Endothelial cell of umbilical vein (primary cell): ENCODE data around the gene SELENOH. TPM values are rescaled to one million over a fixed set of nuclear protein-coding genes. Genes with fewer than 3 reads are reported as not detected.

ENCODE experiments used
- BruUV-seq: library from RNA; stranded (reverse); fragments of 400-500 nt; replicated peaks from 2 replicates; lab custom pipeline; 2021; lab: Mats Ljungman, UMichigan
- CTCF ChIA-PET: fragments of 300-600, 350-600 bp; sonication (Branson Sonifier 250); formaldehyde crosslinking; loops from one replicate; lab custom pipeline; 2021; ENCODE audit warnings: antibody characterized with exemption, inconsistent platforms; lab: Charles Lee
- POLR2A ChIA-PET: fragments of 300-600, 350-600 bp; sonication (Branson Sonifier 250); formaldehyde crosslinking; loops from one replicate; lab custom pipeline; 2021; ENCODE audit warnings: antibody characterized with exemption, inconsistent platforms; lab: Charles Lee
- DNase-seq: peaks from one replicate; pipeline ENCODE4 v3.0.0-alpha.2; 2011; ENCODE audit warnings: low read depth, low spot score
- FAIRE-seq: peaks from 2 replicates; lab custom pipeline; 2011; peaks lifted over from hg19 to GRCh38; lab: Jason Lieb, UNC
- H2AFZ ChIP-seq: 2 replicates; pipeline ENCODE4 v1.6.0; 2012; ENCODE audit warnings: low read depth, low read length, control low read depth, inconsistent platforms
- H3K27ac ChIP-seq: 2 replicates; pipeline ENCODE4 v1.5.1; 2011; ENCODE audit warnings: low read depth, mild to moderate bottlenecking, control low read depth, low read length, moderate library complexity; ENCODE audit not compliant: insufficient read depth
- H3K27me3 ChIP-seq, 2 experiments: 2 replicates each; pipeline versions ENCODE4 v1.6.0 to v1.6.1; 2011; ENCODE audit warnings: low read length in 2 of 2, mixed read lengths in 1 of 2; ENCODE audit not compliant: control insufficient read depth in 2 of 2, insufficient read depth in 2 of 2
- H3K36me3 ChIP-seq, 2 experiments: 2 replicates in 1 of 2; 3 replicates in 1 of 2; pipeline ENCODE4 v1.5.1; 2011; ENCODE audit warnings: low read length in 2 of 2, mild to moderate bottlenecking in 1 of 2, moderate library complexity in 1 of 2; ENCODE audit not compliant: control insufficient read depth in 2 of 2, insufficient read depth in 2 of 2; ENCODE audit errors: extremely low read depth in 1 of 2
- H3K4me1 ChIP-seq: 3 replicates; pipeline ENCODE4 v1.5.1; 2011; ENCODE audit warnings: mild to moderate bottlenecking, low read length; ENCODE audit not compliant: control insufficient read depth, insufficient read depth; ENCODE audit errors: extremely low read depth
- H3K4me2 ChIP-seq: 2 replicates; pipeline ENCODE4 v1.6.1; 2011; ENCODE audit warnings: low read length, control low read depth, mixed read lengths; ENCODE audit not compliant: insufficient read depth
- H3K4me3 ChIP-seq, 3 experiments: fragments of 200-600 bp in 1 of 3; sonication (generic), shearing (Covaris generic) in 1 of 3; replicated peaks in 1 of 3; 2 replicates each; pipeline ENCODE4 v1.5.1; 2011 to 2016; ENCODE audit warnings: control low read depth in 3 of 3, low read length in 3 of 3, mild to moderate bottlenecking in 2 of 3, inconsistent platforms in 1 of 3, low read depth in 1 of 3, moderate library complexity in 1 of 3; ENCODE audit not compliant: insufficient read depth in 1 of 3
- H3K79me2 ChIP-seq: 2 replicates; pipeline ENCODE4 v1.6.0; 2012; ENCODE audit warnings: low read length, inconsistent platforms; ENCODE audit not compliant: control insufficient read depth, insufficient read depth
- H3K9ac ChIP-seq: replicated peaks from 2 replicates; pipeline ENCODE3; 2011; ENCODE audit warnings: low read length, control low read depth; ENCODE audit not compliant: insufficient read depth; ENCODE audit errors: extremely low read depth
- H3K9me1 ChIP-seq: replicated peaks from 3 replicates; pipeline ENCODE4 v1.6.0; 2011; ENCODE audit warnings: mild to moderate bottlenecking, low read length; ENCODE audit not compliant: control insufficient read depth, insufficient read depth; ENCODE audit errors: extremely low read depth
- H3K9me3 ChIP-seq: replicated peaks from 2 replicates; pipeline ENCODE4 v1.5.1; 2012; ENCODE audit warnings: low read length, inconsistent platforms; ENCODE audit not compliant: control insufficient read depth, insufficient read depth
- H4K20me1 ChIP-seq: replicated peaks from 2 replicates; pipeline ENCODE3; 2011; ENCODE audit warnings: mild to moderate bottlenecking, low read length; ENCODE audit not compliant: control insufficient read depth, insufficient read depth; ENCODE audit errors: extremely low read depth
- EZH2 ChIP-seq: IDR thresholded peaks from 2 replicates; pipeline ENCODE4 v1.6.1; 2012; ENCODE audit warnings: borderline replicate concordance, low read depth, mild to moderate bottlenecking, moderate library complexity, low read length, inconsistent platforms; ENCODE audit not compliant: severe bottlenecking
- FOS ChIP-seq: IDR thresholded peaks from 2 replicates; pipeline ENCODE4 v1.6.1; 2011; ENCODE audit warnings: mild to moderate bottlenecking, low read length, moderate library complexity, borderline replicate concordance; ENCODE audit not compliant: insufficient read depth
- JUN ChIP-seq: IDR thresholded peaks from 2 replicates; pipeline ENCODE4 v1.6.1; 2011; ENCODE audit warnings: borderline replicate concordance, low read depth; ENCODE audit not compliant: insufficient read length, insufficient read depth
- MAX ChIP-seq: IDR thresholded peaks from 2 replicates; pipeline ENCODE4 v1.6.1; 2011; ENCODE audit not compliant: insufficient read depth, insufficient read length
- MYC ChIP-seq: IDR thresholded peaks from one replicate; pipeline ENCODE4 v1.6.1; 2011; ENCODE audit warnings: mild to moderate bottlenecking, low read depth, low read length
- POLR2A ChIP-seq: IDR thresholded peaks from 2 replicates; pipeline ENCODE4 v1.6.1; 2012; ENCODE audit warnings: low read depth, mild to moderate bottlenecking, control low read depth, low read length
- dilution Hi-C: fragments of 300-500 bp; cut with MboI; formaldehyde crosslinking; loops from one replicate; pipeline ENCODE4 v1.15.0; 2019; ENCODE audit warnings: low sequenced_read_pairs; ENCODE audit not compliant: extremely low pct_ligation_motif_present
- intact Hi-C: fragments of 100-400 bp; cut with micrococcal nuclease; formaldehyde crosslinking; loops from one replicate; pipeline ENCODE4 v1.10.0; 2022
- polyA plus RNA-seq, 4 experiments: library from polyadenylated mRNA; depleted of rRNA in 3 of 4; stranded (reverse) in 3 of 4; unstranded in 1 of 4; fragments of >200 nt; gene quantifications; 2 replicates each; pipeline versions ENCODE4 v1.2.1 to v1.2.3, GENCODE V29; 2011 to 2012; ENCODE audit warnings: missing spikeins in 1 of 4
- total RNA-seq: library from RNA; stranded (reverse); gene quantifications from 2 replicates; pipeline ENCODE4 v1.2.3, GENCODE V29; 2021
- TF ChIP-seq, protein P1 (sequence below), 2 donors: IDR thresholded peaks; 1 replicate in 1 of 2; 2 replicates in 1 of 2; pipeline ENCODE4 v1.5.1; 2011; ENCODE audit warnings: low read length in 2 of 2, mild to moderate bottlenecking in 2 of 2, moderate library complexity in 2 of 2, control low read depth in 1 of 2, inconsistent platforms in 1 of 2, low read depth in 1 of 2; ENCODE audit not compliant: insufficient read depth in 1 of 2; ENCODE audit errors: extremely low read depth in 1 of 2

The SELENOH gene
- total and polyA plus RNA-seq, 2 donors (not counting 3 experiments of a cell fraction or from before 2014, with no cell fraction given): 161 to 247 TPM

- no peaks in the 10 kb centered on the region for H3K9me1 ChIP-seq
- H3K4me2 ChIP-seq: peak overlapping the region; percentile 100
- CTCF ChIA-PET: interaction anchor here (0.8 to 13.5 kb wide), 7 partner anchors 9 to 524 kb away, joined by 3 to 375 read pairs (median 9); partner anchors contain the start of gene BTBD18
- TSS peak; percentile 63 for BruUV-seq
- H3K36me3 ChIP-seq: no peaks in the 10 kb centered on the region
- POLR2A ChIA-PET: interaction anchor here (0.6 to 5.7 kb wide), 6 partner anchors 10 to 71 kb away, joined by 3 to 39 read pairs (median 7); no protein-coding TSS in a partner anchor
- no peak for TF ChIP-seq EZH2
- TF ChIP-seq MYC: no peak
- TF ChIP-seq FOS: no peak
- no peak for TF ChIP-seq JUN
- TF ChIP-seq POLR2A: no peak
- TF ChIP-seq MAX: no peak
- peak overlapping the region; percentile 89 for H3K27ac ChIP-seq
- FAIRE-seq (peak; percentile 15), DNase-seq (no peak)
- intact Hi-C loops: loop anchor here (2.0 to 5.0 kb wide), 2 partner anchors 22 to 240 kb away; partner anchors contain the start of gene SELENOH
- no peaks in the 10 kb centered on the region for H3K9me3 ChIP-seq
- dilution Hi-C loops: no loop called here
- peak overlapping the region; percentile 96 for H3K9ac ChIP-seq
- peaks cover 57% of the 10 kb centered on the region for H3K79me2 ChIP-seq
- H3K4me1 ChIP-seq: peaks cover 26% of the 10 kb centered on the region
- H4K20me1 ChIP-seq: peaks cover 9% of the 10 kb centered on the region
- H2AFZ ChIP-seq: no peak overlapping the region
- H3K4me3 ChIP-seq: peak overlapping the region; percentile 68 to 98 (median 83)
- no peaks in the 10 kb centered on the region for H3K27me3 ChIP-seq
Measured at GRCh38 chr11:57762235-57762861, 21.1 kb downstream of the SELENOH start.

- Histone ChIP-seq H3K9ac (peak overlapping the region; percentile 96), H3K9me3 (no peaks in the 10 kb centered on the region), H3K79me2 (peaks cover 68% of the 10 kb centered on the region), H2AFZ (no peak overlapping the region), H3K27me3 (no peaks in the 10 kb centered on the region), H3K36me3 (no peaks in the 10 kb centered on the region), H3K27ac (peak overlapping the region; percentile 89), H4K20me1 (peaks cover 9% of the 10 kb centered on the region), H3K4me2 (peak overlapping the region; percentile 100), H3K4me3 (peak overlapping the region; percentile 68 to 98 (median 83)), H3K9me1 (no peaks in the 10 kb centered on the region), H3K4me1 (peaks cover 26% of the 10 kb centered on the region)
- dilution Hi-C loops (no loop called here), intact Hi-C loops (loop anchor here (1.0 to 5.0 kb wide), 4 partner anchors 15 to 239 kb away; partner anchors contain the start of gene SELENOH)
- DNase-seq (peak; percentile 75), FAIRE-seq (peak; percentile 21)
- TF ChIP-seq, protein P1, sequence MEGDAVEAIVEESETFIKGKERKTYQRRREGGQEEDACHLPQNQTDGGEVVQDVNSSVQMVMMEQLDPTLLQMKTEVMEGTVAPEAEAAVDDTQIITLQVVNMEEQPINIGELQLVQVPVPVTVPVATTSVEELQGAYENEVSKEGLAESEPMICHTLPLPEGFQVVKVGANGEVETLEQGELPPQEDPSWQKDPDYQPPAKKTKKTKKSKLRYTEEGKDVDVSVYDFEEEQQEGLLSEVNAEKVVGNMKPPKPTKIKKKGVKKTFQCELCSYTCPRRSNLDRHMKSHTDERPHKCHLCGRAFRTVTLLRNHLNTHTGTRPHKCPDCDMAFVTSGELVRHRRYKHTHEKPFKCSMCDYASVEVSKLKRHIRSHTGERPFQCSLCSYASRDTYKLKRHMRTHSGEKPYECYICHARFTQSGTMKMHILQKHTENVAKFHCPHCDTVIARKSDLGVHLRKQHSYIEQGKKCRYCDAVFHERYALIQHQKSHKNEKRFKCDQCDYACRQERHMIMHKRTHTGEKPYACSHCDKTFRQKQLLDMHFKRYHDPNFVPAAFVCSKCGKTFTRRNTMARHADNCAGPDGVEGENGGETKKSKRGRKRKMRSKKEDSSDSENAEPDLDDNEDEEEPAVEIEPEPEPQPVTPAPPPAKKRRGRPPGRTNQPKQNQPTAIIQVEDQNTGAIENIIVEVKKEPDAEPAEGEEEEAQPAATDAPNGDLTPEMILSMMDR (IDR thresholded peaks at IDR 0.05; ENCODE audit: extremely low read depth in 1 of 2, insufficient read depth in 1 of 2, low read depth in 1 of 2, low read length in 2 of 2): peak; percentile 7 to 23
- no peak for TF ChIP-seq EZH2
- no peak for TF ChIP-seq FOS
- ChIA-PET POLR2A (interaction anchor here (0.8 to 5.7 kb wide), 7 partner anchors 11 to 70 kb away, joined by 3 to 39 read pairs (median 6); no protein-coding TSS in a partner anchor), CTCF (interaction anchor here (0.8 to 13.5 kb wide), 6 partner anchors 10 to 37 kb away, joined by 3 to 375 read pairs (median 12); partner anchors contain the start of gene BTBD18)
- no TSS peak for BruUV-seq
Measured at GRCh38 chr11:57763568-57763967, 22.3 kb downstream of the SELENOH start.
